ENCODE results near the gene KLC3. TPM values are rescaled to one million over a fixed set of nuclear protein-coding genes. Genes with fewer than 3 reads are reported as not detected.
"Not testable (repeated sequence)": the region's sequence is repeated elsewhere in the genome, so short reads cannot be mapped to it uniquely, and the experiment has no call there.

The KLC3 gene
- total RNA-seq, 2 experiments from 2014 or later: not detected

DNA sequence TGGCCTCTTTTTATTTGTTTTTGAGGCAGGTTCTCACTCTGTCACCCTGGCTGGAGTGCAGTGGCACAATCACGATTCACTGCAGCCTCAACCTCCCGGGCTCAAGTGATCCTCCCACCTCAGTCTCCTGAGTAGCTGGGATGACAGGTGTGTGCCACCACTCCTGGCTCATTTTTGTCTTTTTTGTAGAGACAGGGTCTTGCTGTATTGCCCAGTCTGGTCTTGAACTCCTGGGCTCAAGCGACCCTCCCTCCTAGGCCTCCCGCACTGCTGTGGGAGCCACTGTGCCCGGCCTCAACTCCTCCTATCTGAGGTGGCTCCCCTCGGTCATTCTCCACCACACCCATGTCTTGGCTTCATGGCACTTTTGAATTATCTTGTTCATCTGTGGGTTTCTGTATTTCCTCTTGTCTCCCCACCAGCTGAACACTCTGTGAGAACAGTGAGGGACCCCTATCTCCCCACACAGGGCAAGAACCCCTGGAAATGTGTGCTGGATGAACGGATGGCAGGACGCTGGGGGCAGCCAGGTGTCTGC lies 25.8 kb upstream of the KLC3 start:
- ChIA-PET POLR2A (no interaction called here), CTCF (interaction anchor here (1.4 kb wide), 1 partner anchor 10 kb away, joined by 4 read pairs; no protein-coding TSS in a partner anchor)

DNA sequence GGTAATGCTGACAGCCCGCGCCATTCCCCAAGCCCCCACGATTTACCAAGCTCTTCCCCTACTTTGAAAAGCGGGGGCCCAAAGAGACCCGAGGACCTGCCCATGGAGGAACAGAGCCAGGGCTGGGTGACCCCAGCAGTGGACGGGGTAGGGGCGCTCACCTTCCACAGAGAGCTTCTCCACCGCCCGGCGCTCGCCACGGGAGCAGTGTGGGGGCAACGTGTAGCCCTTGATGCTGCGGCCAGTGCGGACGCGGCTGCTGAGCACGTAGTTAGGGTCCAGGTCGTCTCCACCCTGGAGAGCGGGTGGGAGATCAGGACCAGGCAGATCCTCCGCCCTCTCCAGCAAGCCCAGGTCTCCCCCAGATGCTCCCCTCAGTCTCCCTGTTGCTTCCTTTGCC lies 25.2 kb upstream of the KLC3 start:
- POLR2A ChIA-PET: no interaction called here
- CTCF ChIA-PET: interaction anchor here (1.4 kb wide), 1 partner anchor 10 kb away, joined by 4 read pairs; no protein-coding TSS in a partner anchor

DNA sequence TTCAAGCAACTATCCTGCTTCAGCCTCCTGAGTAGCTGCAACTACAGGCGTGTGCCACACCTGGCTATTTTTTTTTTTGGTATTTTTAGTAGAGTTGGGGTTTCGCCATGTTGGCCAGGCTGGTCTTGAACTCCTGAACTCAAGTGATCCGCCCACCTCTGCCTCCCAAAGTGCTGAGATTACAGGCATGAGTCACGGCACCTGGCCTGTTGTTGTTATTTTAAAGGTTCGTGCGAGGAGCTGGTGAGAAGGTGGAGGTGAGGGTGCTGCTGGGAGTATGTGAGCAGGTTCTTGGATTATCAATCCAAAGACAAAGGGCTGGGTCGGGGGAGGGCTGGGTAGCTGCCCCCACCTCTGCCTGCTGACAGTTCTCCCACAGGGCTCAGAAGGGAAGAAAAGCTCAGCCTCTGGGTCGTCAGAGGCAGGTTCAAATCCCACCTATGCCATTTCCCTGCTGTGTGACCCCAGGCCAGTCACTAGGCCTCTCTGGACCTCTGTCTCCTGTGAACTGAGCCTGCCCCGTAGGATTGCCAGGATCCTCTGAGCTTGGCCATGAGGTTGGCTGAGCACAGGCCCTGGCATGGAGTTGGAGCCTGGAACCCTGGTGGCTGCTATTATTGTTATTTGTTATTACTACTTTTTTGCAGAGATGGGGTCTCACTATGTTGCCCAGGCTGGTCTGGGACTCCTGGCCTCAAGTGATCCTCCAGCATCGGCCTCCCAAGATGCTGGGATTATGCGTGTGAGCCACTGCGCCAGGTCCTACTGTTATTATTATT lies 19.4 kb upstream of the KLC3 start:
- CTCF ChIA-PET: interaction anchor here (0.6 kb wide), 1 partner anchor 18 kb away, joined by 3 read pairs; no protein-coding TSS in a partner anchor
- POLR2A ChIA-PET: no interaction called here

DNA sequence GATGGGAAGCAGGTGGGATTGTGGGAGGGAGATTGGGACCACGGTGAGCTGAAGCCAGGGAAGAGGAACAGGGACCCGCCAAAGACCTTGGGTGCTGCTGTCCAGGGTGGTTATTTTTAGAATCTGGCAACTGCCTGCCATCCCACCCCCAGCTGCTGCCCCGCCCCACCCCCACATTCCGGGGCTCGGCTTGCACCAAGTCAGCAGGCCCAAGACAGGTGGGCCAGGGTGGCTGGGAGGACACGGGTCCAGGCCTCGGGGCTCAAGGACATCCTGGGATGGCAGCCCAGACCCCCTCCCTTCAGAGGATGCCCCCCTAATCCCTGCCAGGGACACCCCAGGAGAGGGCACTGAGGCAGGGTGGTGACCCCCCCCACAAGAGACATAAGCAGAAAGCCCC lies 18.7 kb upstream of the KLC3 start:
- CTCF ChIA-PET: no interaction called here
- POLR2A ChIA-PET: no interaction called here

DNA sequence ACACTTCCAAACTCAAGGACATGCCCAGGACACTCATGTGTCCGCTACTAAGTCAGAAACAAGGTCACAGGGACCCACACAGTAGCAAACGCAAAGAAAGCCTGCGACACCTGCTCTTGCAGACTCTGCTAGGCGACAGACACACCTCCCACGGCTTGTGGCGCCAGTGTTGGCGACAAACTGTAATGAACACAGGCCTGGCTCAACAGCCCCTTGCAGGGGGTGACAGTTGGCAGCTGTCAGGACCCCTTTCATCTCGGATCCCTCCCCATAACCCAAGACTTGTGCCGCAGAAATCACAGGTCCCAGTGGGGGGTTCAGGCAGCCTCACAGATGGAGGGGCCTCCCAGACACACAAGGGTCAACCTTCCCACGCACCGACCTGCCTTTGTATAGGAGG lies 18.2 kb upstream of the KLC3 start:
- POLR2A ChIA-PET: no interaction called here

DNA sequence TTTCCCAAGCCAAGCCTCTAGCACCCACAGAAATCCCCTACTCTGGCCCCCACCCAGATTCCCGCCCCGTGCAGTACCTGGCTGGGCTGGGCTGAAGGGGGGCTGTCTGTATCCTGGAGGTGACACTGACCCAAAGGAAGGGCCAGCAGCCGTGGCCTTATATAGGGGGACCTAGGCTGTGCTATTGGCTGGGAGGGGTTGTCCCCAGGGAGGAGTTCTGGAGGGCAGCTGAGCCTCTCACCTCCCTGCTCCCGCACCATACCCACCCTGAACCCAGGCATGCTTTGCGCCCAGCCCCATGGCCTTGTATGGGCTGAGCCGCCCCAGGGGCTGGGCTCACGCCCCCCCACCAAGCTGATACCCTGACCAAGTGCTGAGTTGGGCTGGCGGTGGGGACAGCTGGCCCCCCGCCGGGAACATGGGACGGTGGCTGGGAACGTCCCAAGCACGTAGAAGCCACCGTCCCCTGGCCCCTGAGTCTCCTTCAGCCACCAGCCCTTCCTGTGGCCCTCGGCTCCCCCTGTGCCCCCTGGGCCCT lies 17.7 kb upstream of the KLC3 start, which contains the start of gene CKM:
CKM (minus strand) TSS at position 132 of the 538 bp plus-strand sequence. CDS start 3,162 bp downstream, outside the sequence.
- CTCF ChIA-PET: no interaction called here
- POLR2A ChIA-PET: no interaction called here

More for the DNA sequence above, 18.2 kb upstream of the KLC3 start:
- CTCF ChIA-PET: no interaction called here

DNA sequence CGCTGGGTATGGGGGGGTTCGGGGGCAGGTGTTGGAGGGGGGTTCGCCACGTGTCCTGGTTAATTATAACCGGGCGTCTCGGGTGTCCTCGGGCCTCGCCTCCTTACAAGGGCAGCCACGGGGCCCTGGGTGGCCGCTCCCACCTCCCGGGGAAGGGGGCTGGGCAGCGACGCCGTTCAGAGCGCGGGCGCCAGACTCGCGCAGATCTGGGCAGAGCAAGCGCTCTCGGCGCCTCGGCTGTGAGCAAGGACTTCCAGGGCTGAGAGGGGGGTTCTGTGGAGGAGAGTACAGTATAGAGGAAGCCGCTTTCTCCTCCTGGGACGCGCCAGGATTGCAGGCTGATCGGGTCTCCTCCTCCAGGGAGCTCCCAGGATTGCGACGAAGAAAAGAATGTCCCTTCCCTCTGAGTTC lies 16.9 kb upstream of the KLC3 start:
- ChIA-PET CTCF (no interaction called here), POLR2A (no interaction called here)

DNA sequence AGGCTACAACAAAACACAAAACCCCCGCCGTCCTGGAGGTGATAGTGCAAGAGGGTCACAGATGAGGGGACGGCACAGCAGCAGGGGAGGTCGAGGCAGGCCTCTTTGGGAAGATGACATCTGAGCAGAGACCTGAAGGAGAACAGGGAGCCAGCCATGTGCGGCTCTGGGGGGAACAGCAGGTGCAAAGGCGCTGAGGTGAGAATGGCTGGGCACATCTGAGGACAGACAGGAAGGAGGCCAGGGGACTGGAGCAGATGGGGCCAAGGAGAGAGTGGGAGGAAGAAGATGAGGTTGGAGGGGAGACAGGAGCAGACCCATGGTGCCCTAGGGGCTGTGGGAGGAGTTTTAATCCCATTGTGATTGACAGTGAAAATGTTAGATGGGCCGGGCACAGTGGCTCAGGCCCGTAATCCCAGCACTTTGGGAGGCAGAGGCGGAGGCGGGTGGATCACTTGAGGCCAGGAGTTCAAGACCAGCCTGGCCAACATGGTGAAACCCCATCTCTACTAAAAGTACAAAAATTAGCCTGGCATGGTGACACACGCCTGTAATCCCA lies 16.1 kb upstream of the KLC3 start:
- CTCF ChIA-PET: no interaction called here

DNA sequence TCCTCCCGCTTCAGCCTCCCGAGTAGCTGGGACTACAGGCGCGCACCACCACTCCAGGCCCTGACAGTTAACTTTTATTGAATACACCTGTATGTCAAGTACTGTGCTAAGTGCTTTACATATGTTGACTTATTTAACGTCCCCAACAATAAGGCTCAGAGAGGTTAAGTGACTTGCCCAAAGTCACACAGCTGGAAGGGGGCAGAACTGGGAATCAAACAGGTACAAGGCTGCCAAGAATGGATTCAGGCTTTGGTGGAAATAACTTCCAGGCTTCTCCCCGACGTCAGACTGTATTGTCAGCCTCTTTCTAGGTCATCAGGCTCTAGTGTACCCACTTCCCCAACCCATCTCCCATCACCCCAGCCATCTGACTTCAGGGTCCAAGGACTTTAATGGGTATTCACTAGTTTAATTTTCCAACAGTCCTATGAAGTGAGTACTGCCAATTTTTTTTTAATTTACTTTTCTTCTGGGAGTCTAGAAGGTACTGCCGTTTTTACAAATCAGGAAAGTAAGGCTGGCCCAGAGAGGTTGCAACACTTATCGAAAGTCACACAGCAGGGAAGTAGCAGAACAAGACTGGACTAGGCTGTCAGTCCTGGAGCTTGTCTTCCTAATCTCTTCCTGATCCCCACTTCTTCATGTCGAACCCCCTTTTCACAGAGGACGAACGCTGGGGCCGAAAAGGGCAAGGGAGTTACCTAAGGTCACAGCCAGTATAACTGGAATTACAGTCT lies 13.0 kb upstream of the KLC3 start:
- ChIA-PET POLR2A (no interaction called here), CTCF (no interaction called here)

More for the DNA sequence above, 16.1 kb upstream of the KLC3 start:
- POLR2A ChIA-PET: no interaction called here

DNA sequence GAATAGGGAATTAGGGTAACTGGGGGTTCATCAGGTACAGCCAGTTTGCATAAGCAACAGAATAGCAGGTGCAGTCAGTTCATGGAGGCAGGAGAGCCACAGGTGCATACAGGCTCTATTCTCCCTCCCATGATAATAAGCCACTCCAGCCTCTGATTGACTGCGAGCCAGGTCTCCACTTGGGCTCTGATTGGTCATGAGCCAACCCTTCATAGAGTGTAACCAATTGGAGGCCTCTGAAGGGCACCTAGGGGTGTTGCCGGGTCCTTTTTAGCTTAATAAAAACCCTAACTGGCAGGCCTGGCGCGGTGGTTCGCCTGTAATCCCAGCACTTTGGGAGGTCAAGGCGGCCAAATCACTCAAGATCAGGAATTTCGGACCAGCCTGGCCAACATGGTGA lies 9.1 kb upstream of the KLC3 start:
- POLR2A ChIA-PET: interaction anchor here (0.5 kb wide), 1 partner anchor 129 kb away, joined by 6 read pairs; no protein-coding TSS in a partner anchor
- CTCF ChIA-PET: no interaction called here

DNA sequence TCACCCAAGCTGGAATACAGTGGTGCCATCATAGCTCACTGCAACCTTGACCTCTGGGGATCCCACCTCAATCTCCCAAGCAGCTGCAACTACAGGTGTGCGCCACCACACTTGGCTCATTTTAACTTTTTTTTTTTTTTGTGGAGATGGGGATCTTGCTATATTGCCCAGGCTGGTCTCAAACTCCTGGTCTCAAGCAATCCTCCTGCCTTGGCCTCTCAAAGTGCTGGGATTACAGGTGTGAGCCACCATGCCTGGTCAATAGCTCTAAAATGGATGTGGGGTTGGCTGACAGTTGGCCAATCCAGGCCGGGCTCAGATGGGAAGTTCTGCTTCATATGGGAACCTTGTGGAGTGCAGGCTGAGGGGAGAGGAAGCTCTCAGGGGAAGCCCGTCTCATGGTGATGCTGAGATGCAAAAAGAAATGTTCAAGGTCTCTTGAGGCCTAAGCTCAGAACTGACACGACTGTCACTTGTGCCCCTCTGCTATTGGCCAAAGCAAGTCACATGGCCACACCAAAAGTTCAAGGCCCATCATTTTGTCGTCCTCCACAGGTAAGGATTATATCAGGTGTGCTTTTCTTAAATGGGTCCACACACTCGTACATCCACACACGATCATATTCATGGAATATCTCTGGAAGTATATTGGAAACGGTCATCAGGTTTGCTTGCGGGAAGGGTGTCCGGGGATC lies 6.8 kb upstream of the KLC3 start:
- POLR2A ChIA-PET: no interaction called here
- CTCF ChIA-PET: interaction anchor here (0.6 to 0.7 kb wide), 2 partner anchors 11 to 107 kb away, joined by 3 read pairs; no protein-coding TSS in a partner anchor

DNA sequence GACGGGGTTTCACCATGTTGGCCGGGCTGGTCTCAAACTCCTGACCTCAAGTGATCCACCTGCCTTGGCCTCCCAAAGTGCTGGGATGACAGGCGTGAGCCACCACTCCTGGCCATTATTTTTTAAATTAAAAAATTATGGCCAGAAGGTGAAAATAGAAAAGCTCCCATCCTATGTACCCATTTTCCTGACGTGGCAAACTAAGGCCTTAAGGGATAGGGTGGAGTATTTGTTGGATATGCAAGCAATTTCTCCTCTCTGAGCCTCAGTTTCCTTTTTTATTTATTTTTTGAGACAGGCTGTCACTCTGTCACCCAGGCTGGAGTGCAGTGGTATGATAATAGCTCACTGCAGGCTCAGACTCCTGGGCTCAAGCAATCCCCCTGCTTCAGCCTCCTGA lies 5.7 kb upstream of the KLC3 start:
- POLR2A ChIA-PET: not testable (repeated sequence)
- CTCF ChIA-PET: interaction anchor here (0.7 kb wide), 1 partner anchor 67 kb away, joined by 5 read pairs; no protein-coding TSS in a partner anchor

DNA sequence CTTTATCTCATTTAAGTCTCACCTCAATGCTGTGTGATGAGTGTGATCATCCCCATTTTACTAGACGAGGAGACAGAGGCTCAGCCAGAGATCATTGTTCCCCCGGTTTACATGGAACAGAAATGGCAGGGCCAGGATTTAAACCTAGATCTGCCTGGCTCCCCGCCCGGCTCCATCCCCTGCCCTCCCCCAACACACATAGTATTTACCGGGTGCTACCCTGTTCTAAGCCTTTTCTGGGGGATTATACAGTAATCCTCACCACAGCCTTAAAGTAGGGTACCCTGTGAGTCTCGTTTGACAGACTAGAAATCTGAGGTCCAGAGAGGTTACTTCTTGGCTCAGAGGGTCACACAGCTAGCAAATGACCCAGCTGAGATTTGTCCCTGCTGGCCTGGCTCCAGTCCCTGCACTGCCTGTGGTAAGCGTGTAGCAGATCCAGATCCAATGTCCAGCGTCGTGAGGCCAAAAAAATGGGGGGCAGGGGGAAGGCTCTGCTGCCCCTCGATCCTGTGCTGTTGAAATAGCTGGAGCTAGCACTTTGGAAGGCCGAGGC lies 3.8 kb upstream of the KLC3 start:
- ChIA-PET POLR2A (no interaction called here), CTCF (no interaction called here)

DNA sequence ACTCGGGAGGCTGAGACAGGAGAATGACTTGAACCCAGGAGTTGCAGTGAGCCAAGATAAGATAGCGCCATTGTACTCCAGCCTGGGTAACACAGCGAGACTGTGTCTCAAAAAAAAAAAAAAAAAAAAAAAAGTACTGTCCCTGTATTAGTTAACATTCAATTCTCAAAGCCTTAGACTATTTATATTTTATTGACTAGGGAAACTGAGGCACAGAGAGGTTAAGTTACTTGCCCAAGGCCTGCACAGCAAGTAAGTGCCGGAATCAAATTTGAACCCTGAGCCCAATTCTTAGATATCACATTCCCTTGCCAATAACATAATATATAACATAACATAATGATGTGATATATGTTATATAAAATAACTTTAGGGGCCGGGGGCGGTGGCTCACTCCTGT lies 921 bp upstream of the KLC3 start:
- ChIA-PET CTCF (interaction anchor here (0.7 to 2.7 kb wide), 6 partner anchors 12 to 188 kb away, joined by 3 to 7 read pairs (median 3); no protein-coding TSS in a partner anchor), POLR2A (interaction anchor here (0.6 kb wide), 1 partner anchor 128 kb away, joined by 3 read pairs; the partner anchor contains the start of gene FOSB)

DNA sequence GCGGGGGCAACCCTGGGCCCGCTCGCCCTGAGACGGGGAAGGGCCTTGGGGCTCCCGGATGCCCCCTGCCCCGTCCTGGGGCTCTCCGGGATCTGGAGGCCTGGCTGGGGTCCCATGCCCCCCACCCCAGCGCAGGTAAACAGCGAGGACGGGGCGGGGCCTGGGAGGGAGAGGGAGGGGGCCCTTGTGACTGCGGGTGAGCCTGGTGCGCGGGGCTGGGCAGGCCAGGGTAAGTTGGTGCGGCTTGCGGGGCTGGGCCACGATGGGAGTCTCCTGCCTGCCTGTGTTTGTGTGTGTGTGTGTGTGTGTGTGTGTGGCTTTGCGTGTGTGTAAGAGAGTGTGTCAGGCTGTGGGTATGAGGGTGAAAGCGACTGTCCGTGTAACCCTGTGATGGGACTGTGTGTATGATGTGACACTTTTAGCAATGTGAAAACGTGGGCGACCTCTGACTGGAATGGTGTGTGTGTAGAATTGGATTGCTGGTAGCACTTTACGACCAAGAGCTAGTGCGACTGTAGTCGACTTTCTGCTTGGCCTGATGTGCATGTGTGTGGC lies 426 bp downstream of the KLC3 start:
- ChIA-PET POLR2A (no interaction called here), CTCF (no interaction called here)

DNA sequence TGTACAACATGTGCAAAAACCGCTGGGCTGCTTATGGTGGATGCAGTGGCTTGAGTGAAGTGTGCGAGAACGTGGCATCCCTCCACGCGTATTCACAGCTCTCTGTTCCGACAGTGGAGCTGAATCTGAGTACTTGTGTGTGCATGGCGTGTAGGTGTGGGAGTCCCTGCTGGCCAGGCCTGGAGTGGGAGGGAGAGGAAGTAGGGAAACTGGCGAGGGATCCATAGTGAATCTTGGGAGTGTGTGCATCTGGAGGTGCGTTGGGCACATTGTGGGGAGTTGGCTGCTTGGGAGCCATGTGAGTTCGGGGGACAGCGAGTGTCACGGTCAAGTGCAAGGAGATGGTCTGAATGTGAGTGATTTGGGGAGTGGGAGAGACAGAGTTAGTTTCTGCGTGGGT lies 2.4 kb downstream of the KLC3 start:
- CTCF ChIA-PET: no interaction called here
- POLR2A ChIA-PET: no interaction called here

DNA sequence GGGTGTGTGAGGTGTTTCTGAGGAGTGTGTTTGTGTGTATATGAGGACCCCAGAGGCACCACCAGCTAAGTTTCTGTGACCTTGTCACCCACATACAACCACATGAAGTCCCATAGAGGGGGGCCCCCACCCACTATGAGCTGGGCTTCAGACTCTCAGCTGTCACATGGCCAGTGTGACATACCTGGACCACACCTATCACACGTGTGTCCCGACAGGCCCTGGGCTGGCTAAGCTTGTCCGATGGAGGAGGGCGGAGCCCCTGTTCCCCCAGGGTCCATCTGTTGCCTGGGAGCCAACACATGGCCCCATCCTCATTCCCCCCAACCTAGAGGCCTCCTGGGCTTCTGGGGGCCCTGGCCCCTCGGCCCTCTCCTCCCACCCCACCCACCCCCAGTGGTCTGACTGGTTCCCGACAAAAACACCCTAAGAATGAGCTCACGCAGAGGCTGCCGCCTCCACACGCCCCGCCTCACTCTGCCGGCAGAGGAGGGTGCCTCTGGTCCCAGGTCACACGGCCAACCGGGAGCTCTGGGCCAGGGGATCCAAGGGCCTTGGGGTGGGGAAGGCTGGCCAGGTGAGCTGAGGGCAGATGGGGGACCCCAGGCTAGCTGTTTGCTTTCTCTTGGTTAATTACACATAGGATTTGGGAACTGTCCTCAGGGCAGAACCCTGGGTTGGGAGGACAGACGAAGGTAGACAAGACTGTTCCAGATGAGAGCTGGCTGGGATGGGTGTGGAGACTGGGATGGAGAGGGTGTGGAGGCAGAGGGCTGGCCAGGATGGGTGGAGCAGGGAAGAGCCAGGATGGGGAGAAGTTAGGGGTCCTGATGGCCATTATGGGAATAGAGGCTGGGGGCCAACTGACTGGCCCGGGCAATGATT lies 4.3 kb downstream of the KLC3 start:
- POLR2A ChIA-PET: no interaction called here
- CTCF ChIA-PET: interaction anchor here (0.6 kb wide), 1 partner anchor 12 kb away, joined by 3 read pairs; no protein-coding TSS in a partner anchor

DNA sequence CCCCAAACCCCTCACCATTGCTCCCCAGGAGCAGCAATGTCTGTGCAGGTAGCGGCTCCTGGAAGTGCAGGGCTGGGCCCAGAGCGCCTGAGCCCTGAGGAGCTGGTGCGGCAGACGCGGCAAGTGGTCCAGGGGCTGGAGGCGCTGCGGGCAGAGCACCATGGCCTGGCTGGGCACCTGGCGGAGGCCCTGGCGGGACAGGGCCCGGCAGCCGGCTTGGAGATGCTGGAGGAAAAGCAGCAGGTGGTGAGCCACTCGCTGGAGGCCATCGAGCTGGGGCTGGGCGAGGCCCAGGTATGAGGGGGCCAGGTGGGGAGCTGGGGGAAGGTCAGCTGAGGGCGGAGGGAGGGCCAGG lies 4.9 kb downstream of the KLC3 start:
- CTCF ChIA-PET: no interaction called here
- POLR2A ChIA-PET: no interaction called here

Measured in activated CD8-positive, alpha-beta memory T cell treated with anti-CD3 and anti-CD28 coated beads for 36 hours (primary cell).